Measurements from ENCODE around the gene ATRNL1. TPM values are rescaled to one million over a fixed set of nuclear protein-coding genes. Genes with fewer than 3 reads are reported as not detected.

The ATRNL1 gene
- total RNA-seq (2021; fragmentation: NEBNext Ultra II Directional; extraction: Animal tissue kit (Norgen Biotek cat#: 25700)) (17.6 and 18.4 TPM in 2 replicates), polyA plus RNA-seq (2011; rRNA removed) (2.9 and 5.1 TPM in 2 replicates), polyA minus RNA-seq (2011; rRNA and poly(A)+ RNA removed) (41.0 and 57.2 TPM in 2 replicates)
- polyA plus RNA-seq (2011; cell fraction: cytosol; rRNA removed), result 5.8 TPM
- 3.9 TPM for polyA plus RNA-seq (2011; cell fraction: nucleus; rRNA removed)
- 4.6 to 6.0 TPM (median 5.0 TPM) in 4 replicates for polyA plus RNA-seq (2012, experiment 1 of 2)
- 2.0 TPM for polyA plus RNA-seq (2012, experiment 2 of 2)
- 6.0 TPM for polyA plus RNA-seq (2013, experiment 1 of 2)
- 6.0 TPM for polyA plus RNA-seq (2013, experiment 2 of 2)
- 22.3 TPM for polyA minus RNA-seq (2011; cell fraction: cytosol; rRNA and poly(A)+ RNA removed)
- 122 TPM for polyA minus RNA-seq (2011; cell fraction: nucleus; rRNA and poly(A)+ RNA removed)
- long read RNA-seq, experiment 1, transcript ATRNL1-209 (8 exons, 1,818 nt), result major isoform, 8 of 15 reads
- long read RNA-seq, experiment 1, partial matches to known transcripts, result 3 of 15 reads
- long read RNA-seq, experiment 1, other reads (novel, unspliced or antisense), result 4 of 15 reads
- long read RNA-seq, experiment 2, partial matches to known transcripts, result 0 of 1 reads
- long read RNA-seq, experiment 2, other reads (novel, unspliced or antisense), result 1 of 1 reads

GRCh38 chr10:115093286-115093775, at the start of gene ATRNL1:
Gene ATRNL1, plus strand, starts transcription at chr10:115093365. Its CDS starts 386 bp downstream, at chr10:115093751.
- Histone ChIP-seq H3K4me1 (replicated peaks in 1 of 4; ENCODE audit: control insufficient read depth in 3 of 4, insufficient read depth in 4 of 4, low read length in 3 of 4) (peaks cover 0 to 8% (median under 1%) of the 10 kb centered on the region in 4 experiments; a peak in 3 of 7 replicates), H3K23ac (ENCODE audit: insufficient read length) (no peak within 1 kb of the TSS), H3K4me2 (ENCODE audit: insufficient read depth in 1 of 2, low read depth in 2 of 2, low read length in 2 of 2) (peak within 1 kb of the TSS; percentile 88 to 89), H4K8ac (ENCODE audit: extremely low read depth, insufficient read depth, low read length) (peak within 1 kb of the TSS; percentile 89), H2AFZ (ENCODE audit: low read length) (peak within 1 kb of the TSS; percentile 28), H3K23me2 (ENCODE audit: low read depth, low read length) (peaks cover 7% of the 10 kb centered on the region; the same call in 1 of the 2 replicates), H3K4ac (replicated peaks; ENCODE audit: insufficient read length, low read depth, low read length) (no peak within 1 kb of the TSS), H2AK5ac (ENCODE audit: low read depth, low read length) (no peak within 1 kb of the TSS), H3K18ac (ENCODE audit: extremely low read depth, low read length) (peak within 1 kb of the TSS; percentile 83), H4K91ac (replicated peaks; ENCODE audit: insufficient read length, low read length) (peak within 1 kb of the TSS; percentile 42), H3K9ac (replicated peaks in 1 of 4; ENCODE audit: extremely low read depth in 1 of 4, low read depth in 3 of 4, low read length in 3 of 4) (peak within 1 kb of the TSS; percentile 61 to 92 (median 72)), H2BK20ac (ENCODE audit: low read length) (no peak within 1 kb of the TSS), H2BK15ac (ENCODE audit: low read length) (no peak within 1 kb of the TSS), H3K27ac (ENCODE audit: low read depth, low read length) (peak within 1 kb of the TSS; percentile 58; the same call in 1 of the 2 replicates), H2BK12ac (ENCODE audit: low read depth, low read length) (peak within 1 kb of the TSS; percentile 91; the same call in 1 of the 2 replicates), H4K5ac (ENCODE audit: insufficient read length, low read depth, low read length) (peak within 1 kb of the TSS; percentile 51), H4K20me1 (replicated peaks in 1 of 2; ENCODE audit: control insufficient read depth in 1 of 2, insufficient read depth in 2 of 2, low read length in 2 of 2) (peaks cover 0 to 2% of the 10 kb centered on the region in 2 experiments), H2BK120ac (replicated peaks; ENCODE audit: low read depth, low read length) (peak within 1 kb of the TSS; percentile 50), H3K4me3 (ENCODE audit: extremely low read depth in 1 of 4, insufficient read depth in 2 of 4, low read depth in 3 of 4, low read length in 4 of 4) (peak within 1 kb of the TSS; percentile 70 to 95 (median 78)), H3K36me3 (ENCODE audit: control insufficient read depth in 2 of 4, insufficient read depth in 4 of 4, low read length in 3 of 4) (no peaks in the 10 kb centered on the region), H3K14ac (ENCODE audit: insufficient read length) (no peak within 1 kb of the TSS), H3K9me3 (ENCODE audit: insufficient read depth in 2 of 2, low read depth in 1 of 2, low read length in 1 of 2) (no peaks in the 10 kb centered on the region), H3K27me3 (replicated peaks in 1 of 4; ENCODE audit: control insufficient read depth in 3 of 4, extremely low read depth in 1 of 4, insufficient read depth in 3 of 4, low read length in 3 of 4) (peaks cover 0 to 20% (median 10%) of the 10 kb centered on the region in 4 experiments; a peak in 4 of 7 replicates), H3K79me1 (ENCODE audit: low read depth, low read length) (no peaks in the 10 kb centered on the region), H2BK5ac (ENCODE audit: low read depth, low read length) (no peak within 1 kb of the TSS), H3K79me2 (ENCODE audit: control insufficient read depth in 1 of 2, insufficient read depth in 2 of 2, low read length in 2 of 2) (0 out of 4 replicates have a peak, but pooled peaks cover 0 to 7% of the 10 kb centered on the region in 2 experiments), H3K56ac (replicated peaks; ENCODE audit: insufficient read length, low read depth, low read length) (no peak within 1 kb of the TSS)
- FAIRE-seq, result no peak
- POLR2A ChIA-PET (ENCODE audit: partially characterized antibody), result interaction anchor here (1.4 kb wide), 1 partner anchor 47 kb away, joined by 3 read pairs; no protein-coding TSS in a partner anchor
- 1% methylated on average over 32 of the region's 70 CpGs; no CpG with 5 or more reads in 1 of the 2 experiments for WGBS, 2 experiments (ENCODE audit: extremely low coverage in 1 of 2, insufficient coverage in 1 of 2, insufficient read length in 1 of 2, insufficient replicate concordance in 2 of 2, low coverage in 1 of 2, low lambda C conversion rate in 2 of 2, missing lambda C conversion rate in 1 of 2)
- CTCF ChIA-PET (ENCODE audit: partially characterized antibody), result interaction anchor here (0.7 to 3.6 kb wide), 4 partner anchors 11 to 217 kb away, joined by 3 to 19 read pairs (median 3); no protein-coding TSS in a partner anchor
- DNase-seq (ENCODE audit: low read depth in 1 of 2, low spot score in 2 of 2), result peak in 1 of 2 experiments; percentile 82
- TF ChIP-seq PHF8 (conservative IDR thresholded peaks at IDR 0.05; ENCODE audit: low read depth, low read length) (peak; percentile 66), KDM4A (IDR thresholded peaks at IDR 0.05; ENCODE audit: low read depth, low read length, severe bottlenecking) (peak; percentile 74), ATF2 (IDR thresholded peaks at IDR 0.05; ENCODE audit: low read length) (no peak), RBBP5 (IDR thresholded peaks at IDR 0.05; ENCODE audit: borderline replicate concordance, low read depth, low read length) (no peak; the same call in 1 of the 2 replicates), SP1 (IDR thresholded peaks at IDR 0.05; ENCODE audit: low read depth, low read length) (no peak), POLR2A (IDR thresholded peaks at IDR 0.05; ENCODE audit: control extremely low read depth in 1 of 2, low read depth in 2 of 2, low read length in 2 of 2) (0 out of 3 replicates have a peak, but pooled peaks of 1 of the 2 experiments have one; percentile 22), SIN3A (conservative IDR thresholded peaks at IDR 0.05 in 1 of 2, IDR thresholded peaks at IDR 0.05 in 1 of 2; ENCODE audit: low read depth in 1 of 2, low read length in 2 of 2) (peak in 1 of 2 experiments; percentile 42; a peak in 1 of 4 replicates)

Measured in H1 (cell line).